Measurements from ENCODE around the gene BNC2.

The BNC2 gene

GRCh38 chr9:16628413-16628812 lies 242.1 kb downstream of the BNC2 start:
- H2BK5ac ChIP-seq (ENCODE audit: low read length): no peak overlapping the region
- H4K8ac ChIP-seq (ENCODE audit: low read depth, low read length): no peak overlapping the region
- H3K27ac ChIP-seq (replicated peaks; ENCODE audit: low read length): no peak overlapping the region
- no peaks in the 10 kb centered on the region for H3K27me3 ChIP-seq (ENCODE audit: control insufficient read depth in 3 of 3, insufficient read depth in 3 of 3, low read depth in 1 of 3, low read length in 3 of 3)
- H3K23ac ChIP-seq (ENCODE audit: low read depth, low read length, poor library complexity): no peak overlapping the region
- no peak overlapping the region for H2BK15ac ChIP-seq (ENCODE audit: low read length)
- no peak overlapping the region for H3K4me3 ChIP-seq (ENCODE audit: low read length in 2 of 2)
- no peaks in the 10 kb centered on the region for H3K79me1 ChIP-seq (ENCODE audit: low read depth, low read length)
- no peak overlapping the region for H3K18ac ChIP-seq (ENCODE audit: low read length)
- H4K91ac ChIP-seq (ENCODE audit: low read depth, low read length, poor library complexity): no peak overlapping the region
- peak overlapping the region; percentile 23 for H2AFZ ChIP-seq (ENCODE audit: low read length)
- no peak for DNase-seq (ENCODE audit: low spot score)
- H3K4ac ChIP-seq (ENCODE audit: low read length): no peak overlapping the region
- H2BK120ac ChIP-seq (ENCODE audit: low read depth, low read length): no peak overlapping the region
- H3K14ac ChIP-seq (ENCODE audit: low read length): no peak overlapping the region
- no CpG with 5 or more reads among the region's 7 CpGs for WGBS, 2 donors (ENCODE audit: extremely low coverage in 2 of 2, insufficient read length in 2 of 2, insufficient replicate concordance in 1 of 2)
- H2AK5ac ChIP-seq (ENCODE audit: low read depth, low read length): no peak overlapping the region
- peaks cover 22 to 28% of the 10 kb centered on the region in 2 donors for H3K4me1 ChIP-seq (ENCODE audit: control insufficient read depth in 2 of 2, insufficient read depth in 1 of 2, low read depth in 1 of 2, low read length in 2 of 2)
- H3K4me2 ChIP-seq (ENCODE audit: insufficient read depth, low read length, poor library complexity, severe bottlenecking): no peak overlapping the region
- H3K36me3 ChIP-seq (replicated peaks in 1 of 2; ENCODE audit: control insufficient read depth in 2 of 2, insufficient read depth in 2 of 2, low read length in 2 of 2): no peaks in the 10 kb centered on the region
- no peak overlapping the region for H3K9ac ChIP-seq (ENCODE audit: low read depth, low read length, poor library complexity)
- H2BK12ac ChIP-seq (ENCODE audit: low read length): no peak overlapping the region
- H3K9me3 ChIP-seq (replicated peaks in 1 of 2; ENCODE audit: control insufficient read depth in 2 of 2, insufficient read depth in 1 of 2, low read depth in 1 of 2, low read length in 2 of 2): no peaks in the 10 kb centered on the region

- no peak overlapping the region for H4K8ac ChIP-seq (ENCODE audit: low read depth, low read length)
- H2BK15ac ChIP-seq (ENCODE audit: low read length): no peak overlapping the region
- no peak overlapping the region for H4K91ac ChIP-seq (ENCODE audit: low read depth, low read length, poor library complexity)
- H3K4me1 ChIP-seq (ENCODE audit: control insufficient read depth in 2 of 2, insufficient read depth in 1 of 2, low read depth in 1 of 2, low read length in 2 of 2): peaks cover 22 to 28% of the 10 kb centered on the region in 2 donors
- no peak overlapping the region for H3K9ac ChIP-seq (ENCODE audit: low read depth, low read length, poor library complexity)
- no peaks in the 10 kb centered on the region for H3K27me3 ChIP-seq (ENCODE audit: control insufficient read depth in 3 of 3, insufficient read depth in 3 of 3, low read depth in 1 of 3, low read length in 3 of 3)
- H2AK5ac ChIP-seq (ENCODE audit: low read depth, low read length): no peak overlapping the region
- H3K79me1 ChIP-seq (ENCODE audit: low read depth, low read length): no peaks in the 10 kb centered on the region
- no peak overlapping the region for H2BK5ac ChIP-seq (ENCODE audit: low read length)
- H3K27ac ChIP-seq (replicated peaks; ENCODE audit: low read length): no peak overlapping the region
- no peak overlapping the region for H2BK120ac ChIP-seq (ENCODE audit: low read depth, low read length)
- H3K9me3 ChIP-seq (replicated peaks in 1 of 2; ENCODE audit: control insufficient read depth in 2 of 2, insufficient read depth in 1 of 2, low read depth in 1 of 2, low read length in 2 of 2): no peaks in the 10 kb centered on the region
- peak overlapping the region; percentile 15 for H3K18ac ChIP-seq (ENCODE audit: low read length)
- no peak overlapping the region for H3K4me2 ChIP-seq (ENCODE audit: insufficient read depth, low read length, poor library complexity, severe bottlenecking)
- peak overlapping the region; percentile 23 for H2AFZ ChIP-seq (ENCODE audit: low read length)
- no peak overlapping the region for H3K4ac ChIP-seq (ENCODE audit: low read length)
- H2BK12ac ChIP-seq (ENCODE audit: low read length): no peak overlapping the region
- WGBS, 2 donors (ENCODE audit: extremely low coverage in 2 of 2, insufficient read length in 2 of 2, insufficient replicate concordance in 1 of 2): no CpG with 5 or more reads among the region's 6 CpGs
- H3K4me3 ChIP-seq (ENCODE audit: low read length in 2 of 2): no peak overlapping the region
- no peak overlapping the region for H3K23ac ChIP-seq (ENCODE audit: low read depth, low read length, poor library complexity)
- H3K36me3 ChIP-seq (replicated peaks in 1 of 2; ENCODE audit: control insufficient read depth in 2 of 2, insufficient read depth in 2 of 2, low read length in 2 of 2): no peaks in the 10 kb centered on the region
- H3K14ac ChIP-seq (ENCODE audit: low read length): no peak overlapping the region
- DNase-seq (ENCODE audit: low spot score): no peak
These were observed 242.5 kb downstream of the BNC2 start for GRCh38 chr9:16627967-16628366.

- Histone ChIP-seq H3K14ac (ENCODE audit: low read length) (no peak overlapping the region), H4K8ac (ENCODE audit: low read depth, low read length) (no peak overlapping the region), H3K18ac (ENCODE audit: low read length) (no peak overlapping the region), H3K4me2 (ENCODE audit: insufficient read depth, low read length, poor library complexity, severe bottlenecking) (no peak overlapping the region), H3K9me3 (replicated peaks in 1 of 2; ENCODE audit: control insufficient read depth in 2 of 2, insufficient read depth in 1 of 2, low read depth in 1 of 2, low read length in 2 of 2) (no peaks in the 10 kb centered on the region), H4K91ac (ENCODE audit: low read depth, low read length, poor library complexity) (no peak overlapping the region), H3K9ac (ENCODE audit: low read depth, low read length, poor library complexity) (no peak overlapping the region), H2AK5ac (ENCODE audit: low read depth, low read length) (no peak overlapping the region), H3K4me3 (ENCODE audit: low read length in 2 of 2) (no peak overlapping the region), H3K4ac (ENCODE audit: low read length) (no peak overlapping the region), H2AFZ (ENCODE audit: low read length) (no peak overlapping the region), H3K27ac (replicated peaks; ENCODE audit: low read length) (no peak overlapping the region), H3K23ac (ENCODE audit: low read depth, low read length, poor library complexity) (no peak overlapping the region), H2BK120ac (ENCODE audit: low read depth, low read length) (no peak overlapping the region), H3K4me1 (ENCODE audit: control insufficient read depth in 2 of 2, insufficient read depth in 1 of 2, low read depth in 1 of 2, low read length in 2 of 2) (peaks cover 22 to 28% of the 10 kb centered on the region in 2 donors), H3K36me3 (replicated peaks in 1 of 2; ENCODE audit: control insufficient read depth in 2 of 2, insufficient read depth in 2 of 2, low read length in 2 of 2) (no peaks in the 10 kb centered on the region), H2BK15ac (ENCODE audit: low read length) (no peak overlapping the region), H2BK12ac (ENCODE audit: low read length) (no peak overlapping the region), H2BK5ac (ENCODE audit: low read length) (no peak overlapping the region), H3K79me1 (ENCODE audit: low read depth, low read length) (no peaks in the 10 kb centered on the region), H3K27me3 (ENCODE audit: control insufficient read depth in 3 of 3, insufficient read depth in 3 of 3, low read depth in 1 of 3, low read length in 3 of 3) (no peaks in the 10 kb centered on the region)
- no CpG with 5 or more reads among the region's 2 CpGs for WGBS, 2 donors (ENCODE audit: extremely low coverage in 2 of 2, insufficient read length in 2 of 2, insufficient replicate concordance in 1 of 2)
- DNase-seq (ENCODE audit: low spot score): no peak
These were observed 242.9 kb downstream of the BNC2 start for GRCh38 chr9:16627521-16627920.

GRCh38 chr9:16626577-16627130 lies 243.8 kb downstream of the BNC2 start:
- Histone ChIP-seq H3K79me1 (ENCODE audit: low read depth, low read length) (no peaks in the 10 kb centered on the region), H2BK15ac (ENCODE audit: low read length) (no peak overlapping the region), H2BK12ac (ENCODE audit: low read length) (no peak overlapping the region), H3K18ac (ENCODE audit: low read length) (no peak overlapping the region), H3K4me2 (ENCODE audit: insufficient read depth, low read length, poor library complexity, severe bottlenecking) (peak overlapping the region; percentile 35), H4K91ac (ENCODE audit: low read depth, low read length, poor library complexity) (no peak overlapping the region), H3K9me3 (replicated peaks in 1 of 2; ENCODE audit: control insufficient read depth in 2 of 2, insufficient read depth in 1 of 2, low read depth in 1 of 2, low read length in 2 of 2) (no peaks in the 10 kb centered on the region), H2AK5ac (ENCODE audit: low read depth, low read length) (no peak overlapping the region), H2BK5ac (ENCODE audit: low read length) (no peak overlapping the region), H3K4me3 (ENCODE audit: low read length in 2 of 2) (peak overlapping the region in 1 of 2 donors; percentile 4), H3K4ac (ENCODE audit: low read length) (no peak overlapping the region), H2BK120ac (ENCODE audit: low read depth, low read length) (no peak overlapping the region), H3K4me1 (ENCODE audit: control insufficient read depth in 2 of 2, insufficient read depth in 1 of 2, low read depth in 1 of 2, low read length in 2 of 2) (peaks cover 22 to 28% of the 10 kb centered on the region in 2 donors), H3K27me3 (ENCODE audit: control insufficient read depth in 3 of 3, insufficient read depth in 3 of 3, low read depth in 1 of 3, low read length in 3 of 3) (no peaks in the 10 kb centered on the region), H3K36me3 (replicated peaks in 1 of 2; ENCODE audit: control insufficient read depth in 2 of 2, insufficient read depth in 2 of 2, low read length in 2 of 2) (no peaks in the 10 kb centered on the region), H2AFZ (ENCODE audit: low read length) (peak overlapping the region; percentile 73), H3K27ac (replicated peaks; ENCODE audit: low read length) (peak overlapping the region; percentile 58), H4K8ac (ENCODE audit: low read depth, low read length) (no peak overlapping the region), H3K14ac (ENCODE audit: low read length) (no peak overlapping the region), H3K23ac (ENCODE audit: low read depth, low read length, poor library complexity) (no peak overlapping the region), H3K9ac (ENCODE audit: low read depth, low read length, poor library complexity) (no peak overlapping the region)
- no CpG with 5 or more reads among the region's 13 CpGs for WGBS, 2 donors (ENCODE audit: extremely low coverage in 2 of 2, insufficient read length in 2 of 2, insufficient replicate concordance in 1 of 2)
- peak; percentile 40 for DNase-seq (ENCODE audit: low spot score)
